Activated CD8-positive, alpha-beta memory T cell treated with anti-CD3 and anti-CD28 coated beads for 36 hours (primary cell): ENCODE results near the gene ANKS1A. TPM values are rescaled to one million over a fixed set of nuclear protein-coding genes. Genes with fewer than 3 reads are reported as not detected.
"Not testable (repeated sequence)": the region's sequence is repeated elsewhere in the genome, so short reads cannot be mapped to it uniquely, and the experiment has no call there.

Source experiments
- CTCF ChIA-PET: fragments of 350-600 bp; sonication (Branson Sonifier 250); formaldehyde crosslinking; loops from one replicate; lab custom pipeline; 2021; ENCODE audit warnings: antibody characterized with exemption; lab: Charles Lee
- POLR2A ChIA-PET: fragments of 350-600 bp; sonication (Branson Sonifier 250); formaldehyde crosslinking; loops from one replicate; lab custom pipeline; 2021; ENCODE audit warnings: antibody characterized with exemption; lab: Charles Lee
- total RNA-seq, 2 experiments: library from RNA; stranded (reverse); gene quantifications; one replicate each; pipeline ENCODE4 v1.2.3, GENCODE V29; 2021

The ANKS1A gene
- total RNA-seq = 1 to 10 TPM; 7.9 to 8.6 TPM

- POLR2A ChIA-PET = interaction anchor here (0.6 to 2.3 kb wide), 3 partner anchors 27 to 370 kb away, joined by 5 to 12 read pairs (median 9); partner anchors contain the start of gene BLTP3A
- CTCF ChIA-PET = interaction anchor here (0.6 to 1.7 kb wide), 3 partner anchors 47 to 283 kb away, joined by 3 to 8 read pairs (median 3); partner anchors contain the start of gene SNRPC
Observed at GRCh38 chr6:34888874-34889555, at the start of gene ANKS1A. TSS of gene ANKS1A (plus strand) at chr6:34889255. CDS start at chr6:34889403, 148 bp downstream.

GRCh38 chr6:34839666-34840352, 49.2 kb upstream of the ANKS1A start:
- ChIA-PET CTCF (no interaction called here), POLR2A (no interaction called here)

DNA sequence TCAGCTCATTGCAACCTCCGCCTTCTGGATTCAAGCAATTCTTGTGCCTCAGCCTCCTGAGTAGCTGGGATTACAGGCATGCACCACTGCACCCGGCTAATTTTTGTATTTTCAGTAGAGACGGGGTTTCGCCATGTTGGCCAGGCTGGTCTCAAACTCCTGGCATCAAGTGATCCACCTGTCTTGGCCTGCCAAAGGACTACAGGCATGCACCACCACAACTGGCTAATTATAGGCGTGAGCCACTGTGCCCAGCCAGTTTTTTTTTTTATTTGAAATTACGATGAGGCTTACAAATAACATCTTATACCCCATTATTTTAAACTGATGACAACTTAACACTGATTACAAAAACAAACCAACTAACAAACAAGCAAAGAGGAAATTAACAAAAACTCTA, 40.0 kb upstream of the ANKS1A start:
- POLR2A ChIA-PET, CTCF ChIA-PET: not testable (repeated sequence)

DNA sequence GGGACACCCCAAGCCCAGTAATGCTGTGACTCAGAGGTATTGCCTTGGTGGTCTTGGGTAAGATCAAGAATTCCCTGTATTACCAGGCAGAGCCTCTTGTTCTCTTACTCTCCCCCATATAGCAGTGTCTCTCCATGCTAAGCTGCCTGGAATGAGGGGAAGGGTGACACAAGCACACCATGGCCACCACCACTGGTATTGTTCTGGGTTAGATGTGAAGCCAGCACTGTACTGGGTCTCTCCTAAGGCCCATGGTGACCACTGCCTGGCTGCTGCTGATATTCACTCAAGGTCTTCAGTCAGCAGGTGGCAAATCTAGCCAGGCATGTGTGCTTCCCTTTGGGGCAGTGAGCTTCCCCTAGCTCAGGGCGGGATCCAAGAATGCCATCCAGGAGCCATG, 37.7 kb upstream of the ANKS1A start:
- ChIA-PET CTCF (no interaction called here), POLR2A (no interaction called here)

DNA sequence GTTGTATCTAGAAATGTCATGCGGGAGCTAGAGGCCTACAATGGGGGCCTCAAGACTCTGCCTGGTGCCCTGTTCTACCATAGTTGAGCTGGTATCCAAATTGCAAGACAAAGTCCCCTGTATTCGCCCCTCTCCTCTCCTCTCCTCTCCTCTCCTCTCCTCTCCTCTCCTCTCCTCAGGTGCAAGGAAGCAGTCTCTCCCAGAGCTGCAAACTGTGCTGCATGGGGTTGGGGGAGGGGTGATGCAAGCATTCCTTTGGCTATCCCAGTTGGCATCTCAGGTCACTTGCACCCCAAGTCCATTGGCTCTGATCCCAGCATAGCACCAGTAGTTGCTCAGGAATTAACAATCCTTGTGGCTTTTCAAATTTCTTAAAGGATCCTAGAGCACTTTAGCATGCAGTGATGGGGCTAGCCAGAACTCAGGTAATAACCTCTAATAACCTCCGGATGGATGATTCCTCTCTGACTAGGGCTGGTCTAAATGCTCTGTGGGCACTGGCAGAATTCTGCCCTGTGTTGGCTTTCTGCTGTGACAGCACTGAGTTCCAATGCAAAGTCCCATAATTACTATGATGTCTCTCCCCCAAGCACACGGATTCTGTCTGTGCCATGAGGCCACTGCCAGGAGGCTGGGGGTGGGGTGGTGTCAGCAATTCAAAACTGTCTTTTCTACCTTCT, 36.5 kb upstream of the ANKS1A start:
- CTCF ChIA-PET = no interaction called here
- POLR2A ChIA-PET = no interaction called here

DNA sequence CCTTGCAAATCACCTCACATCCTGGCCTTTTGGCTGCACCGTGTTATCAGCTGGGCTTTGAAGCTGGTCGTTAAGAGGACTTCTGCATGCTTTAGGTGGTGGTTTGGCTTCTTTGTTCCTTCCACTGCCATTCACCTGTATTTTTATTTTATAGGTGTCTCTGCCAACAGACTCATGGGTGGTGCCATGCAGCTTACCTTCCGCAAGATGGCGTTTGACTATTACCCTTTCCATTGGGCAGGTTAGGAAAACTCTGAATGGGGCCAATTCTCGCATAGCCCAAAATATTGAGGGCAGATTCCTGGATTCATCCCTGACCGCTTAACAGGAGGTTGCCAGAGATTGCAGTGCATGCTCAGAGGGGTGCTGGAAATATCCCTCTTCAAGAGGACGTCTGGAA, 33.6 kb upstream of the ANKS1A start:
- ChIA-PET POLR2A (no interaction called here), CTCF (no interaction called here)

GRCh38 chr6:34858681-34859080, 30.4 kb upstream of the ANKS1A start:
- POLR2A ChIA-PET = no interaction called here
- CTCF ChIA-PET = no interaction called here

DNA sequence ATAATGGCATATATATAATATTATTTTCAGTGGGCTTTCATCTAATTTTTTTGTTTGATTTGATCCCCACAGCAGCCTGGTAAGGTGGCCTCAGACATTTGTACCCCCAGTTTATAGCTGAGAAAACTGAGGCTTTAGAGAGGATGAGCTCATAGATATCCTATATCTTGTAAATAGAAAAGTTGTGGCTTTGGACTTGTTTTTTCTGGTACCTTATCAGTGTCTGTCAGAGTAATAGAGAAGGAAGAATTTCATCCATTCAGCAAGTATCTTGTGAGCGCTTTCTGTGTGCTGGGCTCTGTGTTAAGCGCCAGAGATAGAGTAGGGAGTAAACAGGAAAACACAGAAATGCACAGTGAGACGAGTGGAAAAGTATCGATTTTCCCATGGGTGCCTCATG, 29.1 kb upstream of the ANKS1A start:
- CTCF ChIA-PET = no interaction called here
- POLR2A ChIA-PET = no interaction called here

- ChIA-PET POLR2A (no interaction called here), CTCF (no interaction called here)
Observed at GRCh38 chr6:34860776-34861175, 28.3 kb upstream of the ANKS1A start.

DNA sequence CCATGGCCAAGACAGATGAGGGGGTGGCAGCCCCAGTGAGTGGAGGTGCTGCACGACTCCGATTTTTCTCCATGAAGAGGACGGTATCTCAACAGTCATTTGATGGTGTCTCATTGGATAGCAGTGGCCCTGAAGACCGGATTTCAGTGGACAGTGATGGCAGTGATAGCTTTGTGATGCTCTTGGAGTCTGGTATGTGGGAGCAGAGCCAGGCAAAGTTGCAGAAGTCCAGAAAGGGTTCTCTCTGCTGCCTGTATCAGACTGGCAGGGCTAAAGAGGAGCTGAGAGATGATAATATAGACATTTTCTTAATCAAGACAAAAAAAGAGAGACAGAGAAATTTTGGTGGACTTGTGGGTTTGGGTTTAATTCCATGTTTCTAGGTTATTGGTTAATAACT, 25.0 kb upstream of the ANKS1A start:
- CTCF ChIA-PET = interaction anchor here (0.6 kb wide), 1 partner anchor 270 kb away, joined by 5 read pairs; no protein-coding TSS in a partner anchor
- POLR2A ChIA-PET = no interaction called here

GRCh38 chr6:34865107-34865506, 23.9 kb upstream of the ANKS1A start:
- CTCF ChIA-PET = no interaction called here
- POLR2A ChIA-PET = no interaction called here

DNA sequence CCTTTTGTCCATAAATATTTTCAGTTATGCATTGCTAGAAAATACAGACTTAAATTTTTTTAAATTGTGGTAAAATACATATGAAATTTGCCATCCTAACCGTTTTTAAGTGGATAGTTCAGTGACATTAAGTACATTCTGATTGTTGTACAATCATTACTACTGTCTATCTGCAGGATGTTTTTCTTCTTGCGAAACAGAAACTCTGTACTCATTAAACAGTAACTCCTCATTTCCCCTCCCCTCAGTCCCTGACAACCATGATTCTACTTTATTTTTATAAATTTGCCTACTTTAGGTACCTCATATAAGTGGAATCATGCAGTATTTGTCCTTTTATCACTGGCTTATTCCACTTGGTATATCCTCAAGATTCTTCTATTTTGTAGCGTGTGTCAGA, 22.5 kb upstream of the ANKS1A start:
- ChIA-PET CTCF (no interaction called here), POLR2A (no interaction called here)

- ChIA-PET CTCF (no interaction called here), POLR2A (no interaction called here)
Observed at GRCh38 chr6:34867484-34867883, 21.6 kb upstream of the ANKS1A start.

DNA sequence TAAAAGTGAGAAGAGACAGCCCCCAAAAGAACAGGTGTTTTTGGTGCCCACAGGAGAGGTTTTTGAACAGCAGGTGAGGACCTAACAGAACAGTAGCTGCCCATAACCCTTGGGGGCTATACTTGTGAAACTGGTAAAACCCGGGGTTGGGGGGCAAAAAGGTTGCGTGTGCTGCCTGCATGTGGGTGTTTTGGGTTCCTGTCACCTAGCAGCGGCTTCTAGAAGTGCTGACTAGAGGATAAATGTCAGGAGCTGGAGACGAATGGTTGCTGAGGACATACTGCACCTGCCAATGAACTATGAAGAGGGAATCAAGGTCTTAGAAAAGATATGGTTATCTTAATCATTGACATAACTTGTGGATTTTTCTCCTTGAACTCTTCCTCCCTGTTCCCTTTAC, 17.2 kb upstream of the ANKS1A start:
- CTCF ChIA-PET = no interaction called here
- POLR2A ChIA-PET = no interaction called here

GRCh38 chr6:34872332-34872731, 16.7 kb upstream of the ANKS1A start:
- ChIA-PET POLR2A (no interaction called here), CTCF (no interaction called here)

DNA sequence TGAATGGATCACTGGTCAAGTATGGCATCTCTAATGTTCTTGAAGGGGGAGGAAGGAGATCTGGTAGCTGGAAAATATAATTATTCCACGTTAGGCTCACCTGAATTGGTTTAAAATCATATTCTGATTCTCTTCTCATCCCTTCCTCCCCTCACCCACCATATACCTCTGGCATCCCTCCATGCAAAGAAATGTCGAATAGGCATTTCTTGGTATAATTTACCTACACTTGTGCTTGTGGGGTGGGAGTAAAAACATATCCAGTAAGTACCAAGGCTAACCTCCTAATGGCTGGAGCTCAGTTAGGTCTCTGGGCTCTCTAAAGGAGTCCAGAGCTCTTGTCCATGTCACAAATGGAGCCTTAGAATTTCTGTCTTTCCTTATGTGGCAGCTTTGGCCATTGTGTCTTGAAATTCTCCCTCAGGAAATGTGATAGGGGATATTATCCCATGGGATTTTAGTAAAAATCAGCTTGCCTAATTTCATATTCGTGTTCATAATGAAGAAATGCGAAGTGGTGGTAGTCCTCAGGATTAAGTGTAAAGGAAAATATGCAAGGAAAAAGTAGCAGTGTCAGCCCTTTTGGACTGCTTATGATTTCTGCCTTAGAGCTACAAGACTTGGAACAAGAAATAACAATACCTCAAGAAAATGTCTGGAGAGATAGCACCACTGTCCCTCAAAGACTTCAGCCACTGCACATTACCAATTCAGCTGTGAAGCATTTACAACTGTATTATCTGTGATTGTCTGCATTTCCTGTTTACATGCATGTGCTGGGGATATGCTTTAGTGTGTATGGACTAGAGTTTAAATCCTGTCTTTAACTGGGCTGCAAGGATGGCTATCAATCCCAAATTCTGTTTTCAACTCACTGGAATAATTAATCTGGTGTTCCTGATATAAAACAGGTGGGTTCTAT, 13.5 kb upstream of the ANKS1A start:
- ChIA-PET CTCF (no interaction called here), POLR2A (no interaction called here)

DNA sequence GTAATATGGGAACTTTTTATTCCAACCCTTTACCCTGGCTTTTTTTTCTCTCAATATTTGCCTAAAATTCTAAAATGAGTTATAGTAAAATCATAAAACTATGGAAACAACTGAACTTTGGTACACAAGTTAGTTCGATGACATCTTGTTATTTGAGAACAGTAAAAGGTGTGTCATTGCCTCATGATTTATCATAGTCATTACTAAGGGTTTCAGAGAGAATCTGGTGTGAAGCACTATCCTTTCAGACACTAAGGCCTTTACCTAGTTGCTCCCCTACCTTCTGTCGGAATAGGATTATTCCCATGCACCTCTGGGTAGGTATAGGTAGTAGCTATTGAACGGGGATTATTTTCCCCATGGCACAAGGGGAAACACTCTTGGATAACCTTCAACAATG, 12.6 kb upstream of the ANKS1A start:
- POLR2A ChIA-PET = no interaction called here
- CTCF ChIA-PET = no interaction called here

GRCh38 chr6:34877259-34877658, 11.8 kb upstream of the ANKS1A start:
- CTCF ChIA-PET = no interaction called here
- POLR2A ChIA-PET = no interaction called here

GRCh38 chr6:34877869-34878485, 11.1 kb upstream of the ANKS1A start:
- ChIA-PET CTCF (no interaction called here), POLR2A (no interaction called here)
